D721Med (cell line): ENCODE measurements around the gene TMEM39B.
A peak's percentile ranks its signal among the peaks of the same experiment; 100 is the strongest.
"Not testable (repeated sequence)": the region's sequence is repeated elsewhere in the genome, so short reads cannot be mapped to it uniquely, and the experiment has no call there.

Source experiments
- DNase-seq: peaks from one replicate; pipeline ENCODE4 v3.0.0; 2011; ENCODE audit warnings: low spot score; ENCODE audit not compliant: insufficient read length
- FAIRE-seq: peaks from 2 replicates; lab custom pipeline; 2011; peaks lifted over from hg19 to GRCh38; lab: Jason Lieb, UNC
- TF ChIP-seq, protein P1 (sequence below): IDR thresholded peaks from 2 replicates; pipeline ENCODE4 v1.5.1; 2012; ENCODE audit warnings: mild to moderate bottlenecking, control low read depth; ENCODE audit not compliant: insufficient read depth; ENCODE audit errors: missing control alignments

Gene TMEM39B

DNA sequence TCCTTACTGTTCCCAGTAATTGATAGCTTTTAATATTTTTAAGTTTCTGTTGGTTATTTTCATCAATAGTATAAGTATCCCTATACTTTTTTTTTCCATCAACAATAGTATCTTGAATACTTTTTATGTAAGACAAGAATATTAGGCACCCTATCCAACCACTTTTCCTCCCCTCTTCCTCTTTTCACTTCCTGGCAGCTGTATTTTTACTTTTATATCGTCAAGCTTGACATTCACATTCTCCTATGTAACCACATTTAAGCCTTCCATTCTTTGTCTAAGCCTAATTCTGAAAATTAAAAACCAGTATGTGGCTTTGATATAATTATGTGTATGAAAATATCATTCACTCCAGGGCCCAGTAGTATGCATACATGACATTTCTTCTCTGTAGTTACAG lies 9.3 kb downstream of the TMEM39B start:
- TF ChIP-seq, protein P1, sequence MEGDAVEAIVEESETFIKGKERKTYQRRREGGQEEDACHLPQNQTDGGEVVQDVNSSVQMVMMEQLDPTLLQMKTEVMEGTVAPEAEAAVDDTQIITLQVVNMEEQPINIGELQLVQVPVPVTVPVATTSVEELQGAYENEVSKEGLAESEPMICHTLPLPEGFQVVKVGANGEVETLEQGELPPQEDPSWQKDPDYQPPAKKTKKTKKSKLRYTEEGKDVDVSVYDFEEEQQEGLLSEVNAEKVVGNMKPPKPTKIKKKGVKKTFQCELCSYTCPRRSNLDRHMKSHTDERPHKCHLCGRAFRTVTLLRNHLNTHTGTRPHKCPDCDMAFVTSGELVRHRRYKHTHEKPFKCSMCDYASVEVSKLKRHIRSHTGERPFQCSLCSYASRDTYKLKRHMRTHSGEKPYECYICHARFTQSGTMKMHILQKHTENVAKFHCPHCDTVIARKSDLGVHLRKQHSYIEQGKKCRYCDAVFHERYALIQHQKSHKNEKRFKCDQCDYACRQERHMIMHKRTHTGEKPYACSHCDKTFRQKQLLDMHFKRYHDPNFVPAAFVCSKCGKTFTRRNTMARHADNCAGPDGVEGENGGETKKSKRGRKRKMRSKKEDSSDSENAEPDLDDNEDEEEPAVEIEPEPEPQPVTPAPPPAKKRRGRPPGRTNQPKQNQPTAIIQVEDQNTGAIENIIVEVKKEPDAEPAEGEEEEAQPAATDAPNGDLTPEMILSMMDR, result no peak
- no peak for FAIRE-seq
- DNase-seq, result no peak

- FAIRE-seq, result not testable (repeated sequence)
These were observed 13.6 kb downstream of the TMEM39B start for GRCh38 chr1:32086381-32086780.

GRCh38 chr1:32091176-32091575 lies 18.4 kb downstream of the TMEM39B start:
- TF ChIP-seq, protein P1, result no peak
- FAIRE-seq (no peak), DNase-seq (no peak)

More at GRCh38 chr1:32086381-32086780, 13.6 kb downstream of the TMEM39B start:
- not testable (repeated sequence) for DNase-seq

GRCh38 chr1:32091591-32091990 lies 18.9 kb downstream of the TMEM39B start:
- no peak for FAIRE-seq
- no peak for DNase-seq
- TF ChIP-seq, protein P1, result no peak

DNA sequence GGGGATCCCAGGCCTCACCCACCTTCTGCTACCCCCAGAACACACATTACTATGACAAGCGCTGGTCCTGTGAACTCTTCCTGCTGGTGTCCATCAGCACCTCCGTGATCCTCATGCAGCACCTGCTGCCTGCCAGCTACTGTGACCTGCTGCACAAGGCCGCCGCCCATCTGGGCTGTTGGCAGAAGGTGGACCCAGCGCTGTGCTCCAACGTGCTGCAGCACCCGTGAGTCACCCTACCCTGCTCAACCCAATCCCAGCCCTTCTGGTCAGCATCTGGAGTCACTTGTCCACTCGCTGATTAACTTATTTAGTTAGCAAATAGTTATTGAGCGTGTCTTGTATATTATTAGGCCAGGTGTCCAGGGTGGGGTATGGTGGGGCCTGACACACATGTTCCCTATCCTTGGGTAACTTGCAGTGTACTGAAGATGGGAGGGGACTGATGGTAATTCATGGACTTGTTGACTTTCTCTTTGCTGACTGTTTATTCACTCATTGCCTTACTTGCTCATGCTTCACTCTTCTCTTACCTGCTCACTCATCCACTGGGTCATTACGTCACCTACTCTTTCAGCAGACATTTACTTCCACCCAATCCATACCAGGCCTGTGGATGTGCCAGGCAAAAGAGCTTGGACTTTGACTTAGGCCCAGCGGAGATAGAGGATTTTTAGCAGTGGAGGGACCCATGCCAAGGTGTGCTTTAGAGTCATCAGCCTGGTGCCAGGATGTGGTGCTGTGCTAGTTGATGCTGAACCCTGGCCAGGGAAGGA lies 22.2 kb downstream of the TMEM39B start:
- no peak for DNase-seq
- FAIRE-seq, result no peak
- TF ChIP-seq, protein P1, result no peak

DNA sequence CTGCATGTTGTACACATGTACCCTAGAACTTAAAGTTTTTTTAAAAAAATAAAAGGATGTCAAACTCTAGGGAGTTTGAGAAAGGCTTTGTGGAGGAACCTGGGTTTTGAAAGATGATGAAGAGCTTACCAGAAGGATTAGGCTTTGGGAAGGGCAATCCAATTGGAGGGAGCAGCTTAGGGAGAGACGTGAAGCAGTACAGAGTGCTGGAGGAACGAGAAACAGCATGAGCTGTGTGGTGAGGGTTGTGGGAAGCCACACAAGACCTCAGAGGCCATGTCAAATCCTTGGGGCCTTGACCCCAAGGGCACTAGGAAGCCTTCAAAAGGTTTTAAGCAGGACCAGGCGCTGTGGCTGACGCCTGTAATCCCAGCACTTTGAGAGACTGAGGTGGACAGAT lies 26.7 kb downstream of the TMEM39B start:
- no peak for FAIRE-seq
- TF ChIP-seq, protein P1, result no peak
- peak; percentile 79 for DNase-seq

- FAIRE-seq (no peak), DNase-seq (no peak)
- TF ChIP-seq, protein P1, result no peak
These were observed 27.6 kb downstream of the TMEM39B start for GRCh38 chr1:32100359-32100758.
